Omental fat pad (tissue), 4 donors: ENCODE measurements around the gene ZNF524. TPM values are rescaled to one million over a fixed set of nuclear protein-coding genes. Genes with fewer than 3 reads are reported as not detected.

Source experiments
- ATAC-seq: fragments of 150-250 bp; one replicate; pipeline ENCODE4 v1.9.1; 2016; ENCODE audit warnings: mild to moderate bottlenecking, moderate library complexity; ENCODE audit not compliant: low FRiP score
- DNase-seq: peaks from one replicate; pipeline ENCODE4 v3.0.0-alpha.2; 2019; ENCODE audit warnings: low spot score
- total RNA-seq, 4 donors: library from RNA; depleted of rRNA; stranded (reverse); fragments of >200 nt; gene quantifications; one replicate each; pipeline ENCODE4 v1.1.0, GENCODE V29; 2016
- TF ChIP-seq, protein P1 (sequence below), 3 donors: fragments of 450-650 bp; IDR thresholded peaks; one replicate each; pipeline ENCODE4 v1.5.1; 2016 to 2017; ENCODE audit warnings: antibody characterized with exemption in 3 of 3, mild to moderate bottlenecking in 3 of 3, moderate library complexity in 2 of 3

ZNF524 gene
- total RNA-seq: 10 to 100 TPM; 15.6 to 27.5 (median 17.4) TPM

- peak; percentile 76 for ATAC-seq
- DNase-seq: peak; percentile 41
- TF ChIP-seq, protein P1, sequence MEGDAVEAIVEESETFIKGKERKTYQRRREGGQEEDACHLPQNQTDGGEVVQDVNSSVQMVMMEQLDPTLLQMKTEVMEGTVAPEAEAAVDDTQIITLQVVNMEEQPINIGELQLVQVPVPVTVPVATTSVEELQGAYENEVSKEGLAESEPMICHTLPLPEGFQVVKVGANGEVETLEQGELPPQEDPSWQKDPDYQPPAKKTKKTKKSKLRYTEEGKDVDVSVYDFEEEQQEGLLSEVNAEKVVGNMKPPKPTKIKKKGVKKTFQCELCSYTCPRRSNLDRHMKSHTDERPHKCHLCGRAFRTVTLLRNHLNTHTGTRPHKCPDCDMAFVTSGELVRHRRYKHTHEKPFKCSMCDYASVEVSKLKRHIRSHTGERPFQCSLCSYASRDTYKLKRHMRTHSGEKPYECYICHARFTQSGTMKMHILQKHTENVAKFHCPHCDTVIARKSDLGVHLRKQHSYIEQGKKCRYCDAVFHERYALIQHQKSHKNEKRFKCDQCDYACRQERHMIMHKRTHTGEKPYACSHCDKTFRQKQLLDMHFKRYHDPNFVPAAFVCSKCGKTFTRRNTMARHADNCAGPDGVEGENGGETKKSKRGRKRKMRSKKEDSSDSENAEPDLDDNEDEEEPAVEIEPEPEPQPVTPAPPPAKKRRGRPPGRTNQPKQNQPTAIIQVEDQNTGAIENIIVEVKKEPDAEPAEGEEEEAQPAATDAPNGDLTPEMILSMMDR (IDR thresholded peaks at IDR 0.05): no peak
These were observed at the start of gene ZNF524 for GRCh38 chr19:55599842-55600661. TSS of gene ZNF524 (plus strand) at chr19:55600288. CDS start at chr19:55602113, 1,825 bp downstream.

- ATAC-seq (no peak), DNase-seq (no peak)
- TF ChIP-seq, protein P1 (IDR thresholded peaks at IDR 0.05): no peak
These were observed 49.8 kb upstream of the ZNF524 start for GRCh38 chr19:55550321-55550650.

- ATAC-seq: no peak
- TF ChIP-seq, protein P1 (IDR thresholded peaks at IDR 0.05): no peak
- no peak for DNase-seq
These were observed 47.9 kb upstream of the ZNF524 start for GRCh38 chr19:55552206-55552605.

- DNase-seq (no peak), ATAC-seq (no peak)
- TF ChIP-seq, protein P1 (IDR thresholded peaks at IDR 0.05): no peak
These were observed 47.5 kb upstream of the ZNF524 start for GRCh38 chr19:55552620-55553019.

DNA sequence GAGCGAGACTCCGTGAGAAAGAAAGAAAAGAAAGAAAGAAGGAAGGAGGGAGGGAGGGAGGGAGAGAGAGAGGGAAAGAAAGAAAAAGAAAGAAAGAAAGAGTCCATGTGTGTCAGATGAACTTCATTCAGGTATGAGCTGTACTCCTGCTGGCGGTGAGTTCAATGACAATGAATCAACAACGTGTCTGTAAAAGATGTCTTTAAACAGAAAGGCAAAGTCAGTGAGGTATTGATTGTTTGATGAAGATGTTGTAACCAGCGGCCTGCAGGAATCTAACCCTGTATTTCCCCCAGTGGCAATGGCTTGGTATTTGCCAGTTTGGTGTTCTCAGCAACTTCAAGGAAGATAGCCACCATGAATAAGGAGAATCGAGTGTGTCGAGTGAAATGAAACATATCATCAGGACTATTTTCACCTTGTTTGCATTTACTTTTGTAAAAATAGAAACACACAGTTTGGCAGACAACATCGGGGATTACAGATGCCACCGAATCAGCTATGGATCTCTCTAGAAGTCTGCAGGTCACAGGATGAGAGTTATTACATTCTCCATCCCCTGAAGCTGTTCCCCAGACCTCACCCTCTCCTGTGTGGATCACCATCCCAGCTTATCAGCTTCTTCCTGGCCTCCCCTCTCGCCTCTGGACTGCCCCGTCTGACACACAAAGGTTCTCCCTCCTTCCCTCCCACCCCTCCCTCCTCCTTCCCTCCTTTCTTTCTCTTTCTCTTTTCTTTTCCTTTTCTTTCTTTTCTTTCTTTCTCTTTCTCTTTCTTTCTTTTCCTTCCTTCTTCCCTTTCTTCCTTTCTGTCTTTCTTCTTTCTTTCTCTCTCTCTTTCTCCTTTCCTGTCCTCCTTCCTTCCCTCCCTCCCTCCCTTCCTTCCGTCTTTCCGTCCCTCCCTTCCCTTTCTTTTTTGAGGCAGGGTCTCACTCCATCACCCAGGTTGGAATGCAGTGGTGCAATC is 46.6 kb upstream of the ZNF524 start:
- DNase-seq (no peak), ATAC-seq (no peak)
- TF ChIP-seq, protein P1 (IDR thresholded peaks at IDR 0.05): no peak

GRCh38 chr19:55554302-55554701 is 45.8 kb upstream of the ZNF524 start:
- DNase-seq (no peak), ATAC-seq (no peak)
- TF ChIP-seq, protein P1 (IDR thresholded peaks at IDR 0.05): no peak
